Activated T-helper 17 cell treated with anti-CD3 and anti-CD28 coated beads, Interleukin-2, amount 50 U/mL, for 72 hours (primary cell): ENCODE measurements around the gene NOP10. TPM values are rescaled to one million over a fixed set of nuclear protein-coding genes. Genes with fewer than 3 reads are reported as not detected.
"Not testable (repeated sequence)": the region's sequence is repeated elsewhere in the genome, so short reads cannot be mapped to it uniquely, and the experiment has no call there.

Experiments used
- ATAC-seq: fragments of 150-1000 bp; cut with Tn5 transposase; replicated peaks from 2 replicates; pipeline ENCODE4 v1.10.0; 2021; ENCODE audit warnings: mild to moderate bottlenecking, moderate library complexity
- H3K27ac Mint-ChIP-seq: one replicate; pipeline ENCODE4 v1.8.0; 2022; ENCODE audit warnings: mixed read lengths
- H3K27me3 Mint-ChIP-seq: one replicate; pipeline ENCODE4 v1.8.0; 2022; ENCODE audit warnings: mixed read lengths
- H3K36me3 Mint-ChIP-seq: one replicate; pipeline ENCODE4 v1.8.0; 2022; ENCODE audit warnings: low read depth, mild to moderate bottlenecking, mixed read lengths
- H3K4me1 Mint-ChIP-seq: one replicate; pipeline ENCODE4 v1.8.0; 2022; ENCODE audit warnings: mixed read lengths
- H3K4me3 Mint-ChIP-seq: one replicate; pipeline ENCODE4 v1.8.0; 2022; ENCODE audit warnings: mild to moderate bottlenecking, mixed read lengths
- H3K9me3 Mint-ChIP-seq: one replicate; pipeline ENCODE4 v1.8.0; 2022; ENCODE audit warnings: mixed read lengths
- total RNA-seq, 2 donors: library from RNA; stranded (reverse); gene quantifications; one replicate each; pipeline ENCODE4 v1.2.3, GENCODE V29; 2022

NOP10 gene
- 100 to 1,000 TPM; 150 to 210 TPM for total RNA-seq

DNA sequence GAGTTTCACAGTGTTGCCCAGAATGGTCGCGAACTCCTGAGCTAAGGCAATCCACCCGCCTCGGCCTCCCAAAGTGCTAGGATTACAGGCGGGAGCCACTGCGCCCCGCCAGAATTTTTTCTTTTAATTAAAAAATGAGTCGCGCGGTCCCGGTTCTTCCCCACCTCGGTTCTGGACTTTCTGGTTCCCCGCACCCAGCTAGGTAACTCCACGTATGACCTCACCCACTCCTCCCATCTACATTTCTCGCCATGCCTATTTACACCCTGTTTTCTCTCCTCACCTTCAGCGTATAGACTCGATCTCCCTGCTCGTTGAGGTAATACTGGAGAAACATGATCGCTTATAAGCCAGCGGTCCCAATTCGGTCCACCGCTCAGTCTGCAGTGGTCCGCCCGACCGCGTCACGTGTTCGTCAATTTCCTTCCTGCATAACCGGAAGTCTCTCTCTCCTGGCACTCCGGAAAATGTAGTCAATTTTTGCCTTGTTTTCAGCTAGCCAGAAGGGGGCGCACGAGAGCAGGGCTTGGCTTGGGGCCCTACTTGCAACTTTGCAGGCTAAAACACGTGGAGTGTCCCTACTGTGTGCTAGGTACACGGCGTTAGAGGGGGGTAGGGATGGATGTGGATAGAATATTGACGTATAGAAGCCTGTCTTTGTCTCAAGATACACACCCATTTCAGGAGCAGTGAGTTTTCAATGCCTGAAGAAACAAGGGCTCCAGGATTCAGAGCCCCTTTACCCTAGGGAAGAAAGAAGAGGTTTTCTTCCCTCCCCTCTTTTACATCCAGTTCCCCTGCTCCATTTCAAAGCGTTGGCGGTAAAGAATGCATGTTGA, at the start of gene NOP10, which contains the start of gene NUTM1:
NOP10 (minus strand) TSS at position 400 of the 839 bp plus-strand sequence; CDS start at position 337, 63 bp downstream.
NUTM1 (plus strand) TSS at position 579 of the 839 bp plus-strand sequence. CDS start 382 bp downstream, outside the sequence.
- ATAC-seq = peak; percentile 96
- Mint-ChIP-seq H3K4me1 (peaks cover 16% of the 10 kb centered on the region), H3K27me3 (no peaks in the 10 kb centered on the region), H3K9me3 (no peaks in the 10 kb centered on the region), H3K36me3 (peaks cover 43% of the 10 kb centered on the region), H3K27ac (no peak within 1 kb of the TSS), H3K4me3 (no peak within 1 kb of the TSS)

DNA sequence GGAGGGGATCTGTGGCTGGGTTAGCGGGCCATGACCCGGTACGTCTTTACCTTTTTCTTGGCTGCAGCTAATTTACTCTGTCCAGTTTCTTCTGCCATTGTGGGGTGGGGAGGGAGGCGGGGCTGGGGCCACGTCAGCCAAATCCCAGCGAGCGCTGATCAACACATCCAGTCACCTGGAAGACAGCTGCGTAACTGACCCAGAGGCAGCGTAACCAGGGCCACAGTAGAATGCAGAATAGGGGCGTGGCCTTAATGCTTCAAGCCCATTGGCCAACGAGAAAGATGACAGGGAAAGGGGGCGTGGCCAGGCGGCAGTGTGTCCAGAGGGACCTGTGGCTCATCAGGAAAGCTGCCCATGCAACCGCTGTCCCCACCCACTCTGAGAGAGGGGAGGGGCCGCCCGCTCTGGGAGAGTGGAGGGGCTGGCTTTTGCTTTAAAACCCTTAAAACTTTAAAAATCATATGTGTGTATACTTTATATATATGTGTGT, 46.7 kb upstream of the NOP10 start:
- H3K27me3 Mint-ChIP-seq, H3K27ac Mint-ChIP-seq, H3K4me3 Mint-ChIP-seq, H3K4me1 Mint-ChIP-seq, ATAC-seq, H3K9me3 Mint-ChIP-seq, H3K36me3 Mint-ChIP-seq: not testable (repeated sequence)

DNA sequence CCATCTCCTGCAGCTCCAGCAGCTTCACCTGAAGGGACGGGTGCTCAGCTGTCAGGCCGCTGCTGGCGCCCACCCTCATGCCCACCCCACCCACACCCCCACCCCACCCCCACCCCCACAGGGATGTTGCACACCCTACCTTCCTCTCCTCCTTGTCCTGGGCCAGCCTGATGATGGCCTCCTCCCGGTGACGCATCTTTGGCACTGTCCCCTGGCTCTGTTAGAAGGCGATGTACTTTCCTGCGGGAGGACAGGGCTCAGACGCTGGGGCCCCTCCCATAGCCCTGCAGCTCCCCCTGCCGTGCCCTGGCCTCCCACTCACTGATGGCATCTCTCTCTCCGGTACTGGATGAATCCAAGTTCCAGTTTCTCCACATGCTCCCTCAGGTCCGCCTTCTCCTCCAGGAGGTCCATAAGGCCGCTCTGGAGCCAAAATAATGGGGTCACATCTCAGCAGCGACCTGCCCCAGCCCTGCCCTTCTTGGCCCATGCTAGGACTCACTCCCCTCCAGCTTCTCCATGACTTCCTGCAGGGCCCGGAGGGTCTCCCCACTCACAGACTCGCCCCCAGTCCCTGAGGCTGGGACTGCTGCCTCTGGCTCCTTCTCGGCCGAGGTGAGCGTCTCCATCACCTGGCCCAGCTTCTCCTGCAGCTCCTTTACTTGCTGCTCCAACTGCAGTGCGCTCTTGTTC, 39.0 kb upstream of the NOP10 start:
- H3K4me1 Mint-ChIP-seq, ATAC-seq, H3K36me3 Mint-ChIP-seq, H3K9me3 Mint-ChIP-seq, H3K4me3 Mint-ChIP-seq, H3K27ac Mint-ChIP-seq, H3K27me3 Mint-ChIP-seq: not testable (repeated sequence)

DNA sequence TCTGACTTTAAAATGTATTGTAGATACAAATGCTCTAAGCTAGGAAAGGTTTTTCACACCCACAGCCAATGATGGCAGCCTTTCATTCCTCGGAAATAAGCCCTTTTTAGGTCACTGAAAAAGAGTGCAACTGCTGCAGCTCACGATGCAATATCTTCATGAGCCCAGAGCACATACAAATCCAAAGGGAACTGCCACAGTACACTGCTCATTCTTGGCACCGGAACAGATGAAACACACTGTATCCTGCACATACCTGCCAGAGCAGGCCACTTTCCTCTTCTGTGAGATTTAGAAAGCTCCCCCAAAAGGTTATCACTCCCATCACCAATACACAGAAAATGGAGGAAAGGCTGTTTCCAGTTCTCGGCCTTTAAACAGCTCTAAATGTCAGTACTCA, 37.6 kb upstream of the NOP10 start:
- H3K36me3 Mint-ChIP-seq, H3K4me1 Mint-ChIP-seq, H3K9me3 Mint-ChIP-seq, H3K27me3 Mint-ChIP-seq, H3K27ac Mint-ChIP-seq, ATAC-seq, H3K4me3 Mint-ChIP-seq: not testable (repeated sequence)

DNA sequence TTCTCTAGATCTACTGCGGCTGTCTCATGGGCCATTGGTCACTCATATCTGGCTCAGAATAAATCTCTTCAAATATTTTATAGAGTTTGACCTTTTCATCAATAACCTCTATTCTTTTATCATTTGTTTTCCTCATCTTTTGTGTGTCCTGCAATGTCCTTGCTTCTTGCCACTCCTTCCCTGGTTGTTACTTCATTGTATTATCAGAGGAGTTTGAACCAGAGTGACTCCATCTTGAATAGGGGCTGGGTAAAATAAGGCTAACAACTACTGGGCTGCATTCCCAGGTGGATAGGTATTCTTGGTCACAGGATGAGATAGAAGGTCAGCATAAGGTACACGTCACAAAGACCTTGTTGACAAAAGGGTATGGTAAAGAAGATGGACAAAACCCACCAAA, 33.9 kb upstream of the NOP10 start:
- ATAC-seq = no peak
- Mint-ChIP-seq H3K27me3 (no peaks in the 10 kb centered on the region), H3K4me3 (no peak overlapping the region), H3K27ac (no peak overlapping the region), H3K9me3 (no peaks in the 10 kb centered on the region), H3K36me3 (peaks cover 6% of the 10 kb centered on the region), H3K4me1 (no peaks in the 10 kb centered on the region)

DNA sequence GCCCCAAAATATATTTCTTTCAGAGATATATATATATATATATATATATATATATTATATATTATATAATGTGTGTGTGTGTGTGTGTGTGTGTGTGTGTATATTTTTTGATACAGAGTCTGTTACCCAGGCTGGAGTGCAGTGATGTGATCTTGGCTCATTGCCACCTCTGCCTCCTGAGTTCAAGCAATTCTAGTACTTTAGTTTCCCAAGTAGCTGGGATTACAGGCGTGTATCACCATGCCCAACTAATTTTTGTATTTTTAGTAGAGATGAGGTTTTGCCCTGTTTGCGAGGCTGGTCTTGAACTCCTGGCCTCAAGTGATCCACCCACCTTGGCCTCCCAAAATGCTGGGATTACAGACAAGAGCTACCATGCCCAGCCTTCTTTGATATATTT, 32.6 kb upstream of the NOP10 start:
- H3K4me3 Mint-ChIP-seq, H3K27ac Mint-ChIP-seq, H3K27me3 Mint-ChIP-seq, H3K36me3 Mint-ChIP-seq, ATAC-seq, H3K9me3 Mint-ChIP-seq, H3K4me1 Mint-ChIP-seq: not testable (repeated sequence)

DNA sequence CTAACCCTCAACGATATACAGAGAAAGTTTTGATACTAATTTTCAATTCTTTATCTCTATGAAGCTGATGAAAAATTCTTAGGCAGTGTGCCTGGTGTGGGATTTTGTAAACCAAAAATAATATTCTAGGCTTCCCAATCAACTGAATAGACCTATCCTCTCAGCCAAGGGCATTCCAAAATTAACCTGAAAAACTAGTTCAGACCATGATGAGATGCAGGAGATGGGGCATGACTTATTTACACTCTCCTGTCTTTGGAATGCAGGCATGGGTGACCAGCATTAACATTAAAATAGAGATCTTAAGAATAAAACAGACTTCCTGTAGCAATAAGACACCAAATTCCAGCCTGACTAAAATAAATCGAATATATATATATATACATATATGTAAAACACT, 31.9 kb upstream of the NOP10 start:
- no peaks in the 10 kb centered on the region for H3K36me3 Mint-ChIP-seq
- peaks cover 5% of the 10 kb centered on the region for H3K4me1 Mint-ChIP-seq
- H3K27me3 Mint-ChIP-seq = no peaks in the 10 kb centered on the region
- no peak overlapping the region for H3K27ac Mint-ChIP-seq
- no peak for ATAC-seq
- no peak overlapping the region for H3K4me3 Mint-ChIP-seq
- H3K9me3 Mint-ChIP-seq = no peaks in the 10 kb centered on the region

DNA sequence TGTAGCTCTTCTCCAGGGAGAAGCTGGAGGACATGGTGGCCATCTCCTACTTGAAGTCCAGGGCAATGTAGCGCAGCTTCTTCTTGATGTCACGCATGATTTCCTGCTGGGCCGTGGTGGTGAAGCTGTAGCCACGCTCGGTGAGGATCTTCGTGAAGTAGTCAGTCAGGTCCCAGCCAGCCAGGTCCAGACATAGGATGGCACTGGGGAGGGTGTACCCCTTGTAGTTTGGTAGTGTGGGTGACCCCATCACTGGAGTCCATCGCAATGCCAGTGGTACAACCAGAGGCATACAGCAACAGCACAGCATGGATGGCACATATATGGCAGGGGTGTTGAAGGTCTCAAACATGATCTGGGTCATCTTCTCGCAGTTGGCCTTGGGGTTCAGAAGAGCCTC, 31.0 kb upstream of the NOP10 start:
- Mint-ChIP-seq H3K9me3 (no peaks in the 10 kb centered on the region), H3K36me3 (no peaks in the 10 kb centered on the region), H3K27ac (no peak overlapping the region), H3K4me3 (no peak overlapping the region), H3K27me3 (no peaks in the 10 kb centered on the region), H3K4me1 (peaks cover 7% of the 10 kb centered on the region)
- no peak for ATAC-seq

DNA sequence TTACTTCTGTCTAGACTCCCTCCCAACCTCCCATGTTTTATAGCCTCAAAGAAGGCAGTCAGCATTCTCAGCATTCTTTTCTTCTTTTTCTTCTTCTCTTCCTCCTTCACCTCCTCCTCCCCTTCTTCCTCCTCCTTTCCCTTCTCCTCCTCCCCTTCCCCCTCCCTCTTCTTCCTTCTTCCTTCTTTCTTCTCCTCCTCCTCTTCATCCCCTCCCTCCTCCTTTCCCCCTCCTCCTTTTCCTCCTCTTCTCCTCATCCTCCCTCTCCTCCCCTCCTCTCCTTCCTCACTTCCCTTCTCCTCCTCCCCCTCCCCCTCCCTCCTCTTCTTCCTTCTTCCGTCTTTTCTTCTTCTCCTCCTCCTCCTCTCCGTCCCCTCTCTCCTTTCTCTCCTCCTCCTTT, 27.7 kb upstream of the NOP10 start:
- H3K27ac Mint-ChIP-seq = no peak overlapping the region
- H3K4me1 Mint-ChIP-seq = peaks cover 12% of the 10 kb centered on the region
- H3K36me3 Mint-ChIP-seq = no peaks in the 10 kb centered on the region
- H3K9me3 Mint-ChIP-seq = no peaks in the 10 kb centered on the region
- H3K4me3 Mint-ChIP-seq = no peak overlapping the region
- H3K27me3 Mint-ChIP-seq = no peaks in the 10 kb centered on the region
- ATAC-seq = no peak

DNA sequence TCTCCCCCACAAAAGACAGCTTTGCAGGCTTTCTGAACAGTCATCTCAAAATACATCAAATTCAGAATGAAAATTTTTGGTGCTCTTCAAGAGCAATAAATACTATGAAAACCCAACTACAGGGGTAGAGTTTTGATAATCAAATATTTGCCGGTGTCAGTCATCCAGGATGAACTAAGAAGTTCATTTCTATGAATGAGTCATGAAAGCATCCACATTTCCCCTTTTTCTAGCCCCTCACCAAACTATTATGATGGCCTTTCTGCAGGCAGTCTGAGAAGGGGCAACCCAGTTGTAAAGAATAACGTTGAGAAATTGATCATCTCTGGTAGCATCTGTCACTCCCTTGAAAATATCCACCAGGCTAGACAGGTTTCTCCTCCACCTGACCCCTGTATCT, 27.2 kb upstream of the NOP10 start:
- Mint-ChIP-seq H3K27ac (no peak overlapping the region), H3K27me3 (no peaks in the 10 kb centered on the region), H3K4me1 (peaks cover 16% of the 10 kb centered on the region), H3K4me3 (peak overlapping the region; percentile 35), H3K36me3 (no peaks in the 10 kb centered on the region), H3K9me3 (no peaks in the 10 kb centered on the region)
- ATAC-seq = no peak

DNA sequence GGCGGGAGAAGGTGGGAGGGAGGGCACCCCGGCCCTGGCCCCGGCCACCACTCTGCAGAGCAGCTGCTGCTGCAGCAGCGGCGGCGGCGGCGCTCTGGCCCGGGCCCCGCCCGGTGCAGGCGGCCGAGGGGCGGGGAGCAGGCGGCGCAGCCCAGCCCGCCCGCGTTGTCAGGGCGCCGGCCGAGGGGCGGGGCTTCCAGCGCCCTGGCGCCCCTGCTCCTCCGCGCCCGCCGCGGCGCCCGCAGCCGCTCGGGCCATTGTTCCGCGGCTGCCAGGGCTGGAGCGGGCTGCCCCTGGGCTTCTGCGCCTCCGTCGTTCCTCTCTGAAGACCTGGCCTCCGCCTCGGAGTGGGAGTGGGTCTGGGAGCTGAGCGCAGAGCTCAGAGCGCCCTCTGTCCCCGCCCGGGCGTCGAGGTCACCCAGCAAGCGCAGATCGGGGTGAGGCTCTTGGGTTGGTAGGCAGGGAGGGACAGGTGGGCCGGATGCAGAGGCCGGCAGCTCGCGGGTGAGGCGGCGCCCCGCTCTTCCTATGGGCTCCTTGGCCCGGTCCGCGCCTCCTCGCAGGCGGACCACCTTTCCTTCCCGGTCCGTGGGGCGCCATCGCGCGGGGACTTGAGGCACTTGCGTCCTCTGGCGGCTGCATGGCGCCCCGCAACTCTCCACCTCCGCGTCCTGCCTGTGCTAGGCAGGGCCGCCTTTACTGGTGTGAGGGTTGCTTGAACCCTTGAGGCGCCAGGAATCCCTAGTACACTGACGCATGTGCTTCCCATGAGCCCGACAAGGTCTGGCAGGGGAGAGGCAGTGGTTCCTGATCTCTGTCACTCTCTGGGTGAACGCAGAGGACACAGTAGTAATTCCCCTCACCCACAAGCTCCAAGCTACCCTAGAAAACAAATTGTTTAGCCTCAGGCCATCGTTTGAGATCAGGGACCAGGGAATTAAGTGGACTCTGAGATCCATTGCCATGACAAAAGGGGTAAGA, 24.5 kb upstream of the NOP10 start, which contains the start of gene LPCAT4:
LPCAT4 (minus strand) TSS at position 96 of the 981 bp plus-strand sequence. CDS start 96 bp downstream, outside the sequence.
- no peaks in the 10 kb centered on the region for H3K9me3 Mint-ChIP-seq
- H3K4me1 Mint-ChIP-seq = peaks cover 29% of the 10 kb centered on the region

DNA sequence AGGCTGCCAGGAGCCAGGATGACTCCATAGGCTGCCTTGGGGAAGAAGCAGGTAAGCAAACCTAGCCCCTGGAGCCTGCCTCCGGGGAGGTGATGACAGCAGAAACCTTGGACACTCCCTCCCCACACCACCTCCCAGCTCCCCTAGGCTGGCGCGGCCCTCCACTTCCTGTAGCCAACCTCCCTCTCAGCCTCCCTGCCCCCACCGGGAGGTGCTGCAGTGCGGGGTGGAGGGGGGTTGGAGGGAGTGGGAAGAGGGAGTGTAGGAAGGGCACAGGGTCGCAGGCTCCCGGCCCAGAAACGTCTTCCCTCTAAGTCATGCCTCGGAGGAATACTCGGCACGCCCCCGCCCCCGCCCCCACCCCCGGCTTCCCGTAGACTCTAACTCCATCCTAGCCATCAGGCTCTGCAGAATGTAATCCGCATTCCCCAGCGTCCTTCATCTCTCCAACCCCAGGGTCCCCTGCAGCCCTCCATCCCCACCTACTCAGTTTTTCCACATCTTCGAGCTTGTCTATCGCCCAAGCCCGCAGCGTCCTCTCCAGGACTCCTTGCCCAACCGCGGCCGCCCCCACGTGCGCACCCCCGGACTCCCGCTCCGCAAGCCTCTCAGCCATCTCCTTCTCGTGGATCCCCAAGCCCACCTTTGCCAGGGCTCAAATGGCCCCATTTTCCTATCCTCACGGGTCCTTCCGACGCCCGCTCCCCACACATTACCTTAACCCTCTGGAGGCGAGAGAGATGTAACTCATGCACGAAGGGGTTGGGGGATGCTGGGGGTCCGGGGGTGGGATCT, 23.5 kb upstream of the NOP10 start:
- peak overlapping the region; percentile 86 for H3K27ac Mint-ChIP-seq
- no peaks in the 10 kb centered on the region for H3K9me3 Mint-ChIP-seq
- peaks cover 35% of the 10 kb centered on the region for H3K36me3 Mint-ChIP-seq
- H3K4me1 Mint-ChIP-seq = peaks cover 29% of the 10 kb centered on the region
- ATAC-seq = peak; percentile 20
- peak overlapping the region; percentile 96 for H3K4me3 Mint-ChIP-seq
- H3K27me3 Mint-ChIP-seq = no peaks in the 10 kb centered on the region

More for the DNA sequence above, 24.5 kb upstream of the NOP10 start, which contains the start of gene LPCAT4:
- Mint-ChIP-seq H3K27me3 (no peaks in the 10 kb centered on the region), H3K36me3 (peaks cover 25% of the 10 kb centered on the region), H3K4me3 (peak within 1 kb of the TSS; percentile 96), H3K27ac (peak within 1 kb of the TSS; percentile 86)
- ATAC-seq = peak; percentile 88

DNA sequence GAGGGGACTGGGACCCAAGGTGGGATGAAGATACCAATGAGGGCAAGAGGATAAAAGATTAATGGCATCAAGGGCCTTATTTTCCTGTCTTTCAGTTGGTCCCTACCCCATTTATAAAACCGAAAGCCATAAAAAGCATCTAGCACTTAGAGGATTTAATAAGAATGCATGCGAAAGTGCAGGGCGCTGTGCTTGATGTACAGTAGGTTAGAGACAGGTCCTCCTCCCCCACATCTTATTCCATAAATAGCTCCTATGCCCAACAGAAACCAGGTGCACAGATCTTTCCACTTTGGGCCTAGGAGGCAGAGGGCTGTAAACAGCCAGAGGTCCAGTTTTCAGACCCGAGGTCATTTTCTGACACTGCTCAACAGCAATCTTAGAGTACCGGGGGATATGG, 22.9 kb upstream of the NOP10 start:
- Mint-ChIP-seq H3K9me3 (no peaks in the 10 kb centered on the region), H3K4me3 (peak overlapping the region; percentile 96), H3K27me3 (no peaks in the 10 kb centered on the region), H3K36me3 (peaks cover 41% of the 10 kb centered on the region), H3K27ac (peak overlapping the region; percentile 86), H3K4me1 (peaks cover 29% of the 10 kb centered on the region)
- ATAC-seq = no peak
